ENCODE results near the gene LHFPL4. TPM values are rescaled to one million over a fixed set of nuclear protein-coding genes. Genes with fewer than 3 reads are reported as not detected.

Gene LHFPL4
- total and polyA plus RNA-seq, 2 experiments from 2014 or later, result 0.19 TPM; not detected in 1

DNA sequence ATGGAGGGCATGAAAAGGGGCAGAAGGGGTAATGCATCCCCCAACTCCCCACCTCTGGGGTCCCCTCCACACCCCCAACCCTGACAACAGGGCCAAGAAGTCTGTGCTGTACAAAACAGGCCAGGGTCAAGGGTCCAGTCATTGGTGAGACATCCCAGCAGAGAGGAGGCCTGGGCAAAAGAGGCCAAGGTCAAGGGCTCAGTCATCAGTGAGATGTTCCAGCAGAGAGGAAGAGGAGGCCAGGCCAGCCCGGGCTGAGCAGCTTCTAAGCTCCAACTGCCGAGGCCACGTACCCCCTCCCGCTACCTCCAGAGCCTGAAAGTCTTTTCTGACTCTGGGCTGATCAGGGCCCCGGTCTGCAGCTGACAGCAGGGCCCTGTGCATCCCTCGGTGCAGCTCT is 52.4 kb downstream of the LHFPL4 start:
- Histone ChIP-seq H2AFZ (no peak overlapping the region), H3K9me2 (ENCODE audit: insufficient read depth) (no peaks in the 10 kb centered on the region), H3F3A (ENCODE audit: insufficient read depth) (0 out of 2 replicates have a peak, but pooled peaks cover 13% of the 10 kb centered on the region), H3K9me3 (ENCODE audit: low read depth) (no peaks in the 10 kb centered on the region), H3K27ac (no peak overlapping the region), H3K27me3 (replicated peaks; ENCODE audit: insufficient read depth) (no peaks in the 10 kb centered on the region), H3K9ac (no peak overlapping the region), H3K4me3 (no peak overlapping the region), H3K4me1 (ENCODE audit: insufficient read depth) (peaks cover 18% of the 10 kb centered on the region), H3K79me2 (ENCODE audit: insufficient read depth) (no peaks in the 10 kb centered on the region), H4K20me1 (ENCODE audit: insufficient read depth) (no peaks in the 10 kb centered on the region), H3K36me3 (ENCODE audit: low read depth) (no peaks in the 10 kb centered on the region), H3K4me2 (ENCODE audit: unreplicated experiment) (no peak overlapping the region)
- DNase-seq, result no peak
- WGBS, 2 experiments (ENCODE audit: low coverage in 1 of 2, low lambda C conversion rate in 2 of 2, missing lambda C conversion rate in 2 of 2), result 50 to 51% methylated on average over 6 of the region's 6 CpGs
- in situ Hi-C loops (cut with MboI), result no loop called here
- TF ChIP-seq EZH2phosphoT487 (IDR thresholded peaks at IDR 0.05; ENCODE audit: insufficient read depth, low read depth), result no peak
- TF ChIP-seq EZH2 (IDR thresholded peaks at IDR 0.05; ENCODE audit: insufficient read depth, poor library complexity, severe bottlenecking), result no peak

DNA sequence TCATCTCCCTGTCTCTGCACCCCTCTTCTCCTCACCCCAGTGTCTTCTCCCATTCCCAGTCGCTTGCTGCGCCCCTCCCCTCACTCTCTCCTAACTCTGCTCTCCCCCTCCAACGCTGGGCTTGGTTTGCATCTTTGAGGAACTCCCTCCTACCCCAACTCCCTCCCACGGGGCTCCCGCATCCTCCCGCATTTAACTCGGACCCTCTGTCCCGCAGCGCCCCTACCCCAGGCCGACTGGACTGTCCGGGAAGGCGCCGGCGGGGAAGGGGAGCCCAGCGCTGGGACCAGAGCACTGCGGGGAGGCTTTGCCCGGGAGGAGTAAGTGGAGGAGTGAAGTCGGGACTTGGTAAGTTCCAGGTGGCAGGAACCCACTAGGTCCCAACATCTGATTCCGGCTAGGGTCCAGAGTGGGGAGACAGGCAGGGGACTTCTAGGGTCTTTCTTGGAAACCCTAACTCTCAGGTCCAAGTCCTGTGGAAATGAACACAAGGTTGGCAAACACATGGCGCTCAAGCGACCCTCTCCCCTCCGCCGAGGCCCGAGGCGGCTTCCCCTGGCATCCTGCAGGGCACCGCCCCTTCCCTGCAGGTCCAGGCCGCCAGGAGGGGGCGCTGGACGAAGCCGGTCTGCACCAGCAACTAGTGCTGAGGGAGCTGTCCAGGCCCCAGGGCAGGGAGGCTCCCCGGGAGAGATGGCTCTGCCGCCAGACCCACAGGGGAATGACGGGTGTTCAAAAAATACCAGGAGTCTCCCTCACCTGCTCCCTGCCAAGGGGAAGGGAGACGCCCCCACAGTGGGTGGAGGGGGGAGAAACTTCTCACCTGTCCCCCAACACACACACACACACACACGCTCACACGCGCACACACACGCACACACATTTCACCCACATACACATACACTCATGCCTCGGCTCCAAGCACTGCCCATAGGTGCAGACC is 53.2 kb downstream of the LHFPL4 start:
- Histone ChIP-seq H3K9ac (no peak overlapping the region), H3K4me2 (ENCODE audit: unreplicated experiment) (no peak overlapping the region), H3K9me3 (ENCODE audit: low read depth) (no peaks in the 10 kb centered on the region), H3K36me3 (ENCODE audit: low read depth) (no peaks in the 10 kb centered on the region), H3K4me1 (ENCODE audit: insufficient read depth) (peaks cover 18% of the 10 kb centered on the region), H3K27me3 (replicated peaks; ENCODE audit: insufficient read depth) (no peaks in the 10 kb centered on the region), H3F3A (ENCODE audit: insufficient read depth) (0 out of 2 replicates have a peak, but pooled peaks cover 13% of the 10 kb centered on the region), H3K9me2 (ENCODE audit: insufficient read depth) (no peaks in the 10 kb centered on the region), H2AFZ (no peak overlapping the region), H3K27ac (no peak overlapping the region), H3K79me2 (ENCODE audit: insufficient read depth) (no peaks in the 10 kb centered on the region), H4K20me1 (ENCODE audit: insufficient read depth) (no peaks in the 10 kb centered on the region), H3K4me3 (0 out of 2 replicates have a peak overlapping the region, but pooled peaks have one; percentile 4)
- in situ Hi-C loops (cut with MboI), result no loop called here
- TF ChIP-seq EZH2phosphoT487 (IDR thresholded peaks at IDR 0.05; ENCODE audit: insufficient read depth, low read depth) (no peak), EZH2 (IDR thresholded peaks at IDR 0.05; ENCODE audit: insufficient read depth, poor library complexity, severe bottlenecking) (no peak)
- peak; percentile 85 for DNase-seq
- WGBS, 2 experiments (ENCODE audit: low coverage in 1 of 2, low lambda C conversion rate in 2 of 2, missing lambda C conversion rate in 2 of 2), result 16% methylated on average over 35 to 36 of the region's 39 CpGs

DNA sequence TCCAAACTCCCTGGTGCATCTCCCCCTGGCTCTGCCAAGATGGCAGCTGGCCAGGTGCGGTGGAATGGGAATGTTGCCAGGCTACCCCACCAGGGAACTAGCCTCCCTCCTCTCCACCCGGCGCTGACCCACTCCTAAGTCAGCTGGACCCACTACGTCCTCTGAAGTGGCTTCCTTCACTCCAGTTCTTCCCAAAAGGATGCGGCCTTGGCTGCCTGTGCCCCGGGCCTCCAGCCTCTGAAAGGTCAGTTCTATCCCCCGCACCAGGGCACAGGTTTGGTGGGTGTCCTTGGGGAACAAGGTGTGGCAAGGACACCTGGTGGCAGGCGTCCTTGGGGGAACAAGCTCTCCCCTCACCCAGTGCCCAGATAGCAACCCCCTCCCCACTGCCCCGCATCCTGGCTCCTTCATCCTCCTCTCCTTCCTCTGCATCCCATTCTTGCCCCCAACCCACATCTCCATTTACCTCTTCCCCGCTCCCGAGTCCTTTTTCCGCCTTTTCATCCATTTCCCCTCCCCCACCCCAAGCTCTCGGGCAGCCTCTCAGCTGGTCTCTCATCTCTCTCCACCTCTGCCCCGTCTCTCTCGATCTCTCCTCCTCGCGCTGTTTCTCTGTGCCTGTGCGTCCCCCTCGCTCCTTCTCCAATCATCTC is 54.0 kb downstream of the LHFPL4 start:
- TF ChIP-seq EZH2 (IDR thresholded peaks at IDR 0.05; ENCODE audit: insufficient read depth, poor library complexity, severe bottlenecking), result no peak
- no peak for TF ChIP-seq EZH2phosphoT487 (IDR thresholded peaks at IDR 0.05; ENCODE audit: insufficient read depth, low read depth)
- WGBS, 2 experiments (ENCODE audit: low coverage in 1 of 2, low lambda C conversion rate in 2 of 2, missing lambda C conversion rate in 2 of 2), result 20 to 30% methylated on average over 13 to 18 of the region's 19 CpGs
- Histone ChIP-seq H3K4me3 (no peak overlapping the region), H3F3A (ENCODE audit: insufficient read depth) (0 out of 2 replicates have a peak, but pooled peaks cover 13% of the 10 kb centered on the region), H3K36me3 (ENCODE audit: low read depth) (no peaks in the 10 kb centered on the region), H3K79me2 (ENCODE audit: insufficient read depth) (no peaks in the 10 kb centered on the region), H3K9me2 (ENCODE audit: insufficient read depth) (no peaks in the 10 kb centered on the region), H4K20me1 (ENCODE audit: insufficient read depth) (no peaks in the 10 kb centered on the region), H3K27ac (no peak overlapping the region), H3K27me3 (replicated peaks; ENCODE audit: insufficient read depth) (no peaks in the 10 kb centered on the region), H3K9ac (no peak overlapping the region), H2AFZ (no peak overlapping the region), H3K4me2 (ENCODE audit: unreplicated experiment) (no peak overlapping the region), H3K9me3 (ENCODE audit: low read depth) (no peaks in the 10 kb centered on the region), H3K4me1 (ENCODE audit: insufficient read depth) (peaks cover 18% of the 10 kb centered on the region)
- in situ Hi-C loops (cut with MboI), result no loop called here
- DNase-seq, result peak; percentile 35

DNA sequence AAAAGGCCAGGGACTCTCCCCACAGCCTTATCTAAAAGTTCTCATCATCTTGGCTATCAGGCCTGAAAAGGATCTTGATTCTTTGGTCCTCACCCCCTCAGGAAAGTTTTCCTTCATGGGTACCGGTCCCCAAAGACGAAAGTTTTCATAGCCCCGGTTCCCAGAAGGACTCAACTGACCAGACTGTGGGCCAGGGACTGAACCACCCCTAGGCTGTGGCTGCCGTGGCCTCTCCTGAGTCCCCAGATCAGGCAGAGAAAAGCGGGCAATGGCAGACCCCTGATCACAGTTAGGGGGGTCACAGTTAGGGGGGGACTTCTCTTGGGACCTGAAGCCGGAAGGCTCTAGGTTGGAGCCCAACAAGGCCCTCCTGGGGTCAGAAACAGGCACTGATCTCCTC is 54.8 kb downstream of the LHFPL4 start:
- no peak overlapping the region for H2AFZ ChIP-seq

More for the DNA sequence above, 54.8 kb downstream of the LHFPL4 start:
- Histone ChIP-seq H3K79me2 (ENCODE audit: insufficient read depth) (no peaks in the 10 kb centered on the region), H3K9me2 (ENCODE audit: insufficient read depth) (no peaks in the 10 kb centered on the region), H3K9me3 (ENCODE audit: low read depth) (no peaks in the 10 kb centered on the region), H3K27ac (no peak overlapping the region), H3K4me2 (ENCODE audit: unreplicated experiment) (no peak overlapping the region), H3K4me1 (ENCODE audit: insufficient read depth) (peaks cover 18% of the 10 kb centered on the region), H3K36me3 (ENCODE audit: low read depth) (no peaks in the 10 kb centered on the region), H3K9ac (no peak overlapping the region), H3F3A (ENCODE audit: insufficient read depth) (0 out of 2 replicates have a peak, but pooled peaks cover 13% of the 10 kb centered on the region), H4K20me1 (ENCODE audit: insufficient read depth) (no peaks in the 10 kb centered on the region), H3K27me3 (replicated peaks; ENCODE audit: insufficient read depth) (no peaks in the 10 kb centered on the region), H3K4me3 (no peak overlapping the region)
- in situ Hi-C loops (cut with MboI), result no loop called here
- no peak for DNase-seq
- TF ChIP-seq EZH2 (IDR thresholded peaks at IDR 0.05; ENCODE audit: insufficient read depth, poor library complexity, severe bottlenecking) (no peak), EZH2phosphoT487 (IDR thresholded peaks at IDR 0.05; ENCODE audit: insufficient read depth, low read depth) (no peak)
- WGBS, 2 experiments (ENCODE audit: low coverage in 1 of 2, low lambda C conversion rate in 2 of 2, missing lambda C conversion rate in 2 of 2), result 78 to 79% methylated on average over 6 of the region's 6 CpGs
